Activated T-cell treated with anti-CD3 and anti-CD28 coated beads for 4 hours (primary cell): ENCODE results near the gene AGAP3.

Source experiments
- DNase-seq: peaks from one replicate; pipeline ENCODE4 v3.0.0-alpha.2; 2020

The AGAP3 gene

GRCh38 chr7:151057989-151058780 lies 28.1 kb upstream of the AGAP3 start:
- peak; percentile 93 for DNase-seq

- DNase-seq: no peak
Observed at GRCh38 chr7:151058781-151059366, 27.4 kb upstream of the AGAP3 start.

GRCh38 chr7:151059367-151060112 lies 26.7 kb upstream of the AGAP3 start, which contains the start of gene SLC4A2:
Gene SLC4A2, plus strand, starts transcription at chr7:151059589. Its CDS starts 2,399 bp downstream, at chr7:151061988.
- DNase-seq: peak; percentile 63

- no peak for DNase-seq
Observed at GRCh38 chr7:151060113-151060415, 26.2 kb upstream of the AGAP3 start.

GRCh38 chr7:151060416-151061212 lies 25.7 kb upstream of the AGAP3 start:
- no peak for DNase-seq

GRCh38 chr7:151061213-151062110 lies 24.8 kb upstream of the AGAP3 start:
- DNase-seq: no peak

GRCh38 chr7:151062111-151062398 lies 24.2 kb upstream of the AGAP3 start:
- no peak for DNase-seq

GRCh38 chr7:151062399-151063211 lies 23.7 kb upstream of the AGAP3 start:
- no peak for DNase-seq

GRCh38 chr7:151063212-151063561 lies 23.1 kb upstream of the AGAP3 start:
- no peak for DNase-seq

- DNase-seq: no peak
Observed at GRCh38 chr7:151064454-151064853, 21.8 kb upstream of the AGAP3 start.

- DNase-seq: no peak
Observed at GRCh38 chr7:151064993-151065392, 21.3 kb upstream of the AGAP3 start.

GRCh38 chr7:151065516-151065915 lies 20.8 kb upstream of the AGAP3 start:
- DNase-seq: no peak

- no peak for DNase-seq
Observed at GRCh38 chr7:151066273-151066974, 19.9 kb upstream of the AGAP3 start.

GRCh38 chr7:151068069-151068773 lies 18.1 kb upstream of the AGAP3 start:
- no peak for DNase-seq

- no peak for DNase-seq
Observed at GRCh38 chr7:151069841-151070573, 16.3 kb upstream of the AGAP3 start.

- no peak for DNase-seq
Observed at GRCh38 chr7:151070574-151070960, 15.7 kb upstream of the AGAP3 start.

GRCh38 chr7:151071032-151071866 lies 15.0 kb upstream of the AGAP3 start:
- DNase-seq: no peak

GRCh38 chr7:151073990-151074389 lies 12.3 kb upstream of the AGAP3 start:
- DNase-seq: no peak
